HG03039 (cell line): ENCODE data around the gene GEMIN4.
"Not testable (repeated sequence)": the region's sequence is repeated elsewhere in the genome, so short reads cannot be mapped to it uniquely, and the experiment has no call there.

Experiments
- ATAC-seq: cut with Tn5 transposase; IDR thresholded peaks from one replicate; pipeline ENCODE4 v1.9.1; 2021; ENCODE audit warnings: mild to moderate bottlenecking, moderate library complexity; ENCODE audit not compliant: unreplicated experiment

GEMIN4 gene

DNA sequence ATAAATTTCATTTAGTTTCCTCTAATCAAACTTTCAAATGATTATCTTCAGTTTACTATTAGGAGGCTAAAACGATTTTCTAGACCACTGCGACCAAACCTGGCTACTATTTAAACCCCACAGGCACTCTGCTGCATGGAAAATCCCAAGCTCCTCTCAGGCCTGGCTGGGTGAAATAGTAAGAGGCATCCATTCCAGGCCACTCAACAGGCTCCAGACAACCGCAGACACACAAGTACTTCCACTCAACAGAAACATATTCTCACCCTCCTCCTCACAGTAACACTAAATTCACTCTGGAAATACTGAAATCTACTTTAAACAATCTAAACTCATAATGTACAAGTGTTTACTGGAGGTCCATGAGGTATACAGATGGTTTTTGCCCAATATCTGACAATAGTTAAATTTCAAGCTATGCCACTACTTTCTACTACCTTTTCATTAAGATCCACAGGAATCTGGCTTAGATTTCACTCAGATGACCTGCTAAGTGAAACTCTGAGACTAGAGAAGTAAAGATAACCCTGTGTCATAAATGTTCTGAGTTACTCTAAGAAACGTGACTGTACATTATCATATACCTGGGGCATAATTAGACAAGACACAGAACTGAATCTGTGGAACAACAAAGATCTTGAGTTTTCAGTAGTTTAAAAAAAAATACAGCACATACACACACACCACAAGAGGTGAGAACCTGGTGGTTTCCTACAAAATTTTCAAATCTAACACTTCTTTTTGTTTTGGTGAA, 47.8 kb downstream of the GEMIN4 start:
- ATAC-seq: no peak

- ATAC-seq: no peak
Observed at GRCh38 chr17:703081-703875, 48.8 kb downstream of the GEMIN4 start.

DNA sequence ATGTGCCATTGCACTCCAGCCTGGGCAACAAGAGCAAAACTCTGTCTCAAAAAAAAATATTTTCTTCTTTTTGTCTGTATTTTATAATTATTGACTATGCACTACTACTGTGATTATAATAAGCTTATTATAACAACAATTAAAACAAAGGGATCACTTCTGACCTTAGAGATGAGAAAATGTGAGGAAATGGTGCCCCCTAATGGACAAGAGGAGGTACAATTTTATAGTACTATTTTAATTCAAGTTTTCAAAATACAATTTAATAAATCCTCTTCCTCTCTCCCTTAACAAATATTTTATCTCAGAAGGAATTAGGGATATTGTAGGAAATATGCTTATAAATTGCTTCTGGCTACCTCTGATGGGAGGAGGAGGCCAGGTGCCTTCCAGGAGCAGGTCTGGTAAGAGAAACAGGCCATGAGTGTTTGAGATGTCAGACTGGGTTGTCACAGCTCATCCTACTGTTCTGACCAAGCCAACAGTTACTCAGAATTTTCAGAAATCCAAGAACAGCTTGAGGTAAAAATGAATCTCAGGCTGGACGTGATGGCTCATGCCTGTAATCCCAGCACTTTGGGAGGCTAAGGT, 51.5 kb downstream of the GEMIN4 start:
- ATAC-seq: no peak

GRCh38 chr17:699345-699744, 52.7 kb downstream of the GEMIN4 start:
- no peak for ATAC-seq

GRCh38 chr17:698096-698495, 54.0 kb downstream of the GEMIN4 start:
- ATAC-seq: not testable (repeated sequence)

- no peak for ATAC-seq
Observed at GRCh38 chr17:697682-698081, 54.4 kb downstream of the GEMIN4 start.

GRCh38 chr17:696369-696768, 55.7 kb downstream of the GEMIN4 start:
- no peak for ATAC-seq
